Epithelial cell of esophagus (primary cell): ENCODE measurements around the gene LTBP1.

Experiments
- DNase-seq: peaks from one replicate; pipeline ENCODE4 v3.0.0; 2010; ENCODE audit warnings: low read depth
- H3K4me3 ChIP-seq: 2 replicates; pipeline ENCODE4 v1.5.1; 2011; ENCODE audit warnings: mild to moderate bottlenecking, low read length, control low read depth
- CTCF ChIP-seq: IDR thresholded peaks from 2 replicates; pipeline ENCODE4 v1.5.1; 2011; ENCODE audit warnings: low read depth, mild to moderate bottlenecking, low read length, control low read depth, inconsistent platforms; ENCODE audit not compliant: insufficient read depth; ENCODE audit errors: missing control alignments

Gene LTBP1

GRCh38 chr2:33111002-33111446 is 164.3 kb downstream of the LTBP1 start:
- no peak for TF ChIP-seq CTCF
- no peak overlapping the region for H3K4me3 ChIP-seq
- peak; percentile 84 for DNase-seq

GRCh38 chr2:33115196-33115595 is 168.4 kb downstream of the LTBP1 start:
- TF ChIP-seq CTCF = no peak
- H3K4me3 ChIP-seq = no peak overlapping the region
- DNase-seq = no peak

- DNase-seq = no peak
- no peak overlapping the region for H3K4me3 ChIP-seq
- TF ChIP-seq CTCF = no peak
These were observed 169.0 kb downstream of the LTBP1 start for GRCh38 chr2:33115728-33116127.

GRCh38 chr2:33116799-33117198 is 170.0 kb downstream of the LTBP1 start:
- no peak overlapping the region for H3K4me3 ChIP-seq
- no peak for DNase-seq
- no peak for TF ChIP-seq CTCF

GRCh38 chr2:33118651-33119050 is 171.9 kb downstream of the LTBP1 start:
- TF ChIP-seq CTCF = no peak
- DNase-seq = peak; percentile 24
- H3K4me3 ChIP-seq = no peak overlapping the region

GRCh38 chr2:33121416-33121815 is 174.7 kb downstream of the LTBP1 start:
- TF ChIP-seq CTCF = no peak
- H3K4me3 ChIP-seq = no peak overlapping the region
- no peak for DNase-seq

- no peak for TF ChIP-seq CTCF
These were observed 175.2 kb downstream of the LTBP1 start for GRCh38 chr2:33121925-33122324.

More at GRCh38 chr2:33121925-33122324, 175.2 kb downstream of the LTBP1 start:
- no peak overlapping the region for H3K4me3 ChIP-seq
- no peak for DNase-seq
